Ishikawa (cell line): Measurements from ENCODE around the gene USP49.

Experiments
- CEBPB ChIP-seq: IDR thresholded peaks from 2 replicates; pipeline ENCODE4 v1.6.1; 2012
- EP300 ChIP-seq: IDR thresholded peaks from 2 replicates; pipeline ENCODE4 v1.6.1; 2012; ENCODE audit warnings: borderline replicate concordance
- YY1 ChIP-seq: IDR thresholded peaks from 2 replicates; pipeline ENCODE4 v1.6.1; 2012; ENCODE audit warnings: low read depth
- TF ChIP-seq, protein P1 (sequence below): IDR thresholded peaks from 2 replicates; pipeline ENCODE4 v1.6.1; 2012
- TF ChIP-seq, protein P2 (sequence below): IDR thresholded peaks from 2 replicates; pipeline ENCODE4 v1.6.1; 2012; ENCODE audit warnings: low read depth, mild to moderate bottlenecking

DNA sequence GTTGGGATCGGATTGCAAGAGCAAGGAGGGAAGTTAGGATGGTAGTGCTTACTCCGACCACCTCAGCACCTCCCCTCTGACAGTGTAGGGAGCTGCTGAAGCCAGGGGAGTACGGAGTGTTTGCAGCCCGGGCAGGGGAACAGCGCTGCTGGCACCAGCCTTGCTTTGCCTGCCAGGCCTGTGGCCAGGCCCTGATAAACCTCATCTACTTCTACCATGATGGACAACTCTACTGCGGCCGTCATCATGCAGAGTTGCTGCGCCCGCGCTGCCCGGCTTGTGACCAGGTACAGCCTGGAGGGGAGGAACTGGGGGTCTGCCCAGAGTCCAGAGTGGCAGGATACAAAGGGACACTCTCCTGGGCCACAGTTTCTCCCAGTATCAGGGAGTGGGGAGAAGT lies 109.9 kb downstream of the USP49 start:
- TF ChIP-seq YY1 = no peak
- no peak for TF ChIP-seq CEBPB
- TF ChIP-seq, protein P1, sequence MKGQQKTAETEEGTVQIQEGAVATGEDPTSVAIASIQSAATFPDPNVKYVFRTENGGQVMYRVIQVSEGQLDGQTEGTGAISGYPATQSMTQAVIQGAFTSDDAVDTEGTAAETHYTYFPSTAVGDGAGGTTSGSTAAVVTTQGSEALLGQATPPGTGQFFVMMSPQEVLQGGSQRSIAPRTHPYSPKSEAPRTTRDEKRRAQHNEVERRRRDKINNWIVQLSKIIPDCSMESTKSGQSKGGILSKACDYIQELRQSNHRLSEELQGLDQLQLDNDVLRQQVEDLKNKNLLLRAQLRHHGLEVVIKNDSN = no peak
- no peak for TF ChIP-seq EP300
- TF ChIP-seq, protein P2, sequence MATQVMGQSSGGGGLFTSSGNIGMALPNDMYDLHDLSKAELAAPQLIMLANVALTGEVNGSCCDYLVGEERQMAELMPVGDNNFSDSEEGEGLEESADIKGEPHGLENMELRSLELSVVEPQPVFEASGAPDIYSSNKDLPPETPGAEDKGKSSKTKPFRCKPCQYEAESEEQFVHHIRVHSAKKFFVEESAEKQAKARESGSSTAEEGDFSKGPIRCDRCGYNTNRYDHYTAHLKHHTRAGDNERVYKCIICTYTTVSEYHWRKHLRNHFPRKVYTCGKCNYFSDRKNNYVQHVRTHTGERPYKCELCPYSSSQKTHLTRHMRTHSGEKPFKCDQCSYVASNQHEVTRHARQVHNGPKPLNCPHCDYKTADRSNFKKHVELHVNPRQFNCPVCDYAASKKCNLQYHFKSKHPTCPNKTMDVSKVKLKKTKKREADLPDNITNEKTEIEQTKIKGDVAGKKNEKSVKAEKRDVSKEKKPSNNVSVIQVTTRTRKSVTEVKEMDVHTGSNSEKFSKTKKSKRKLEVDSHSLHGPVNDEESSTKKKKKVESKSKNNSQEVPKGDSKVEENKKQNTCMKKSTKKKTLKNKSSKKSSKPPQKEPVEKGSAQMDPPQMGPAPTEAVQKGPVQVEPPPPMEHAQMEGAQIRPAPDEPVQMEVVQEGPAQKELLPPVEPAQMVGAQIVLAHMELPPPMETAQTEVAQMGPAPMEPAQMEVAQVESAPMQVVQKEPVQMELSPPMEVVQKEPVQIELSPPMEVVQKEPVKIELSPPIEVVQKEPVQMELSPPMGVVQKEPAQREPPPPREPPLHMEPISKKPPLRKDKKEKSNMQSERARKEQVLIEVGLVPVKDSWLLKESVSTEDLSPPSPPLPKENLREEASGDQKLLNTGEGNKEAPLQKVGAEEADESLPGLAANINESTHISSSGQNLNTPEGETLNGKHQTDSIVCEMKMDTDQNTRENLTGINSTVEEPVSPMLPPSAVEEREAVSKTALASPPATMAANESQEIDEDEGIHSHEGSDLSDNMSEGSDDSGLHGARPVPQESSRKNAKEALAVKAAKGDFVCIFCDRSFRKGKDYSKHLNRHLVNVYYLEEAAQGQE = no peak
